ENCODE measurements around the gene WNT9A. TPM values are rescaled to one million over a fixed set of nuclear protein-coding genes. Genes with fewer than 3 reads are reported as not detected.

Gene WNT9A
- total and polyA plus RNA-seq, 9 of the 15 experiments (the other 6 are each of a cell fraction or from before 2014, with no cell fraction given): 0.04 to 0.17 (median 0.10) TPM; not detected in 4

DNA sequence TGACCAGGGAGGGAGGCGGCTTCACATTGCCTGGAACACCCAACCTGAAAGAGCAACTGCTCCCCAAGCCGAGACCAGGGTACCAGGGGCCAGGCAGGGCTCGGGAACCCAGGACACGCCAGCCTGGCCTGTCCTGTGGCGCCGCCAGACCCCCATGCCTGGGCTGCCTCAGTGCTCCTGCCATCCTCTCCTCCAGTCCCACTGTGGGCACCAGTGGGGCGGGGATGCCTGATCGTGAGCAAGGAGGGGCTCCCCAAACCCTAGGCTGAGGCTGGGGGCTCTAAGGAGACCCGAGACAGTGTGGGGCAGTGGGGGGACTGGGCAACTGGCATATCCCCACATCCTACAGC is 45.1 kb downstream of the WNT9A start (continued):
- no peak for TF ChIP-seq KDM5B (IDR thresholded peaks at IDR 0.05; ENCODE audit: insufficient replicate concordance, low read depth, low read length)
- TF ChIP-seq, protein P1, sequence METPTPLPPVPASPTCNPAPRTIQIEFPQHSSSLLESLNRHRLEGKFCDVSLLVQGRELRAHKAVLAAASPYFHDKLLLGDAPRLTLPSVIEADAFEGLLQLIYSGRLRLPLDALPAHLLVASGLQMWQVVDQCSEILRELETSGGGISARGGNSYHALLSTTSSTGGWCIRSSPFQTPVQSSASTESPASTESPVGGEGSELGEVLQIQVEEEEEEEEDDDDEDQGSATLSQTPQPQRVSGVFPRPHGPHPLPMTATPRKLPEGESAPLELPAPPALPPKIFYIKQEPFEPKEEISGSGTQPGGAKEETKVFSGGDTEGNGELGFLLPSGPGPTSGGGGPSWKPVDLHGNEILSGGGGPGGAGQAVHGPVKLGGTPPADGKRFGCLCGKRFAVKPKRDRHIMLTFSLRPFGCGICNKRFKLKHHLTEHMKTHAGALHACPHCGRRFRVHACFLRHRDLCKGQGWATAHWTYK (CRISPR knock-in tag; IDR thresholded peaks at IDR 0.05): no peak
- TF ChIP-seq LARP7 (IDR thresholded peaks at IDR 0.05): no peak

GRCh38 chr1:227901906-227902640 is 45.7 kb downstream of the WNT9A start:
- peak; percentile 64 for ATAC-seq
- Histone ChIP-seq H3K36me3 (ENCODE audit: control insufficient read depth, insufficient read depth, low read length) (no peaks in the 10 kb centered on the region), H2AFZ (ENCODE audit: low read depth, low read length) (peak overlapping the region; percentile 53; the same call in 1 of the 2 replicates), H3K9ac (ENCODE audit: insufficient read depth in 1 of 2, low read depth in 2 of 2, low read length in 2 of 2) (peak overlapping the region in 1 of 2 experiments; percentile 70; a peak in 2 of 4 replicates), H3K9me1 (ENCODE audit: control insufficient read depth, insufficient read depth, low read length) (peaks cover 6% of the 10 kb centered on the region), H4K20me1 (replicated peaks; ENCODE audit: control insufficient read depth, insufficient read depth, low read length) (no peaks in the 10 kb centered on the region; the same call in none of the 2 replicates), H3K27me3 (ENCODE audit: control insufficient read depth in 2 of 2, insufficient read depth in 2 of 2, low read length in 2 of 2) (peaks cover 0 to 4% of the 10 kb centered on the region in 2 experiments; a peak in 2 of 5 replicates), H3K4me2 (ENCODE audit: insufficient read depth, low read length) (no peak overlapping the region), H3K4me3 (no peak overlapping the region), H3K27ac (ENCODE audit: extremely low read depth, low read depth, low read length) (no peak overlapping the region), H3K9me3 (replicated peaks; ENCODE audit: control insufficient read depth, insufficient read depth, low read depth, low read length) (no peaks in the 10 kb centered on the region), H3K4me1 (replicated peaks in 1 of 2; ENCODE audit: control insufficient read depth in 2 of 2, insufficient read depth in 2 of 2, low read length in 2 of 2) (peaks cover 0 to 44% of the 10 kb centered on the region in 2 experiments; a peak in 2 of 5 replicates), H3K79me2 (ENCODE audit: control insufficient read depth, insufficient read depth, low read length) (no peaks in the 10 kb centered on the region)
- peak; percentile 84 for FAIRE-seq
- peak; percentile 24 to 69 (median 66) for DNase-seq (ENCODE audit: extremely low read depth in 1 of 4, low spot score in 3 of 4)
- in situ Hi-C loops (cut with MboI): no loop called here
- BruUV-seq (replicated peaks): no TSS peak
- ChIA-PET CTCF (ENCODE audit: low intra/inter-chr PET ratio) (no interaction called here), POLR2A (interaction anchor here (0.7 kb wide), 1 partner anchor 600 kb away, joined by 3 read pairs; no protein-coding TSS in a partner anchor)
- intact Hi-C loops (cut with micrococcal nuclease): no loop called here
- 7% methylated on average over 10 of the region's 11 CpGs for WGBS (ENCODE audit: insufficient coverage, low coverage, missing lambda C conversion rate)
- TF ChIP-seq ZBTB26 (CRISPR knock-in tag; IDR thresholded peaks at IDR 0.05): peak; percentile 84; the same call in 1 of the 2 replicates
- TF ChIP-seq ARNT (IDR thresholded peaks at IDR 0.05): peak in 1 of 2 experiments; percentile 84; a peak in 1 of 4 replicates
- peak; percentile 34 for TF ChIP-seq ARHGAP35 (IDR thresholded peaks at IDR 0.05; ENCODE audit: partially characterized antibody)
- TF ChIP-seq ELF4 (CRISPR knock-in tag; IDR thresholded peaks at IDR 0.05): peak; percentile 71; the same call in 1 of the 2 replicates
- TF ChIP-seq, protein P2, sequence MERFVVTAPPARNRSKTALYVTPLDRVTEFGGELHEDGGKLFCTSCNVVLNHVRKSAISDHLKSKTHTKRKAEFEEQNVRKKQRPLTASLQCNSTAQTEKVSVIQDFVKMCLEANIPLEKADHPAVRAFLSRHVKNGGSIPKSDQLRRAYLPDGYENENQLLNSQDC (CRISPR knock-in tag; IDR thresholded peaks at IDR 0.05): no peak
- TF ChIP-seq MTA1 (IDR thresholded peaks at IDR 0.05; ENCODE audit: borderline replicate concordance): peak; percentile 27; the same call in 1 of the 2 replicates
- TF ChIP-seq DPF2 (IDR thresholded peaks at IDR 0.05): peak; percentile 65; the same call in 1 of the 2 replicates
- TF ChIP-seq, protein P3, sequence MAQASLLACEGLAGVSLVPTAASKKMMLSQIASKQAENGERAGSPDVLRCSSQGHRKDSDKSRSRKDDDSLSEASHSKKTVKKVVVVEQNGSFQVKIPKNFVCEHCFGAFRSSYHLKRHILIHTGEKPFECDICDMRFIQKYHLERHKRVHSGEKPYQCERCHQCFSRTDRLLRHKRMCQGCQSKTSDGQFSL (CRISPR knock-in tag; IDR thresholded peaks at IDR 0.05): no peak
- TF ChIP-seq, protein P3 (tag; IDR thresholded peaks at IDR 0.05): no peak
- TF ChIP-seq MXI1 (IDR thresholded peaks at IDR 0.05; ENCODE audit: low read depth, low read length): no peak
- peak; percentile 10; the same call in 1 of the 2 replicates for TF ChIP-seq EHMT2 (IDR thresholded peaks at IDR 0.05)
- no peak for TF ChIP-seq PURB (CRISPR knock-in tag; IDR thresholded peaks at IDR 0.05; ENCODE audit: low read depth)
- TF ChIP-seq ZEB2 (IDR thresholded peaks at IDR 0.05): 0 out of 2 replicates have a peak, but pooled peaks have one; percentile 16
- no peak for TF ChIP-seq ZNF274 (IDR thresholded peaks at IDR 0.05; ENCODE audit: borderline replicate concordance, low read depth, low read length)
- TF ChIP-seq MCM7 (IDR thresholded peaks at IDR 0.05): 0 out of 4 replicates have a peak, but pooled peaks of 1 of the 2 experiments have one; percentile 62
